Measurements from ENCODE around the gene HLCS.
A peak's percentile ranks its signal among the peaks of the same experiment; 100 is the strongest.

The HLCS gene

GRCh38 chr21:36879827-36880226 lies 86.6 kb downstream of the HLCS start:
- no peak for DNase-seq

- DNase-seq, result no peak
These were observed 88.7 kb downstream of the HLCS start for GRCh38 chr21:36877741-36878140.

- DNase-seq, result no peak
These were observed 91.8 kb downstream of the HLCS start for GRCh38 chr21:36874665-36875064.

- DNase-seq, result no peak
These were observed 93.0 kb downstream of the HLCS start for GRCh38 chr21:36873513-36873912.

GRCh38 chr21:36867291-36867905 lies 99.1 kb downstream of the HLCS start:
- DNase-seq, result no peak

GRCh38 chr21:36866419-36866818 lies 100.0 kb downstream of the HLCS start:
- no peak for DNase-seq

GRCh38 chr21:36864974-36865373 lies 101.5 kb downstream of the HLCS start:
- no peak for DNase-seq

GRCh38 chr21:36863260-36863659 lies 103.2 kb downstream of the HLCS start:
- DNase-seq, result no peak

- no peak for DNase-seq
These were observed 104.7 kb downstream of the HLCS start for GRCh38 chr21:36861595-36862323.

- no peak for DNase-seq
These were observed 105.5 kb downstream of the HLCS start for GRCh38 chr21:36860736-36861594.

- peak; percentile 5 for DNase-seq
These were observed 106.5 kb downstream of the HLCS start for GRCh38 chr21:36859744-36860501.

- no peak for DNase-seq
These were observed 108.0 kb downstream of the HLCS start for GRCh38 chr21:36858320-36858957.

- no peak for DNase-seq
These were observed 109.8 kb downstream of the HLCS start for GRCh38 chr21:36856643-36857042.

GRCh38 chr21:36854391-36854790 lies 112.1 kb downstream of the HLCS start:
- no peak for DNase-seq

- no peak for DNase-seq
These were observed 113.6 kb downstream of the HLCS start for GRCh38 chr21:36852864-36853263.

GRCh38 chr21:36852293-36852692 lies 114.2 kb downstream of the HLCS start:
- DNase-seq, result no peak

GRCh38 chr21:36851121-36851520 lies 115.3 kb downstream of the HLCS start:
- DNase-seq, result no peak

- DNase-seq, result no peak
These were observed 116.1 kb downstream of the HLCS start for GRCh38 chr21:36850372-36850771.

GRCh38 chr21:36849461-36850105 lies 116.9 kb downstream of the HLCS start:
- no peak for DNase-seq

- DNase-seq, result no peak
These were observed 117.7 kb downstream of the HLCS start for GRCh38 chr21:36848730-36849274.

- no peak for DNase-seq
These were observed 119.3 kb downstream of the HLCS start for GRCh38 chr21:36847189-36847588.

GRCh38 chr21:36846631-36847030 lies 119.8 kb downstream of the HLCS start:
- no peak for DNase-seq
